D721Med (cell line): Measurements from ENCODE around the gene RPP38.
A peak's percentile ranks its signal among the peaks of the same experiment; 100 is the strongest.

Experiments
- DNase-seq: peaks from one replicate; pipeline ENCODE4 v3.0.0; 2011; ENCODE audit warnings: low spot score; ENCODE audit not compliant: insufficient read length
- FAIRE-seq: peaks from 2 replicates; lab custom pipeline; 2011; peaks lifted over from hg19 to GRCh38; lab: Jason Lieb, UNC
- TF ChIP-seq, protein P1 (sequence below): IDR thresholded peaks from 2 replicates; pipeline ENCODE4 v1.5.1; 2012; ENCODE audit warnings: mild to moderate bottlenecking, control low read depth; ENCODE audit not compliant: insufficient read depth; ENCODE audit errors: missing control alignments

RPP38 gene

DNA sequence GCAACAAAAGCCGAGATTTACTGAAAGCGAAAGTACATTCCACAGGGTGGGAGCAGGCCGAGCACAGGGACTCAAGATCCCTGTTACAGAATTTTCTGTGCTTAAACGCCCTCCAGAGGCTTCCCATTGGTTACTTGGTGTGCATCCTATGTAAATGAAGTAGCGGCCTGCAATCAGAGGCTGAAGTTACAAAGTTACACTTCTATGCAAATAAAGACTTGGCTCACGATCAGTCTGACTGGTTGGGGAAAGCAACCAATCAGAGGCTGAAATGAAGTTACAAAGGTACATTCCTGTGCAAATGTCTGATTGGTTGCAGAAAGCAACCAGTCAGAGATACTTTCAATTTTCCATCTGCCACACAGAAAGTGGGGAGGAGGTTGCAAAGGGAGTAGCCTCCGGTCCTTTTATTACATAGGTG, 12.6 kb upstream of the RPP38 start:
- no peak for FAIRE-seq
- TF ChIP-seq, protein P1, sequence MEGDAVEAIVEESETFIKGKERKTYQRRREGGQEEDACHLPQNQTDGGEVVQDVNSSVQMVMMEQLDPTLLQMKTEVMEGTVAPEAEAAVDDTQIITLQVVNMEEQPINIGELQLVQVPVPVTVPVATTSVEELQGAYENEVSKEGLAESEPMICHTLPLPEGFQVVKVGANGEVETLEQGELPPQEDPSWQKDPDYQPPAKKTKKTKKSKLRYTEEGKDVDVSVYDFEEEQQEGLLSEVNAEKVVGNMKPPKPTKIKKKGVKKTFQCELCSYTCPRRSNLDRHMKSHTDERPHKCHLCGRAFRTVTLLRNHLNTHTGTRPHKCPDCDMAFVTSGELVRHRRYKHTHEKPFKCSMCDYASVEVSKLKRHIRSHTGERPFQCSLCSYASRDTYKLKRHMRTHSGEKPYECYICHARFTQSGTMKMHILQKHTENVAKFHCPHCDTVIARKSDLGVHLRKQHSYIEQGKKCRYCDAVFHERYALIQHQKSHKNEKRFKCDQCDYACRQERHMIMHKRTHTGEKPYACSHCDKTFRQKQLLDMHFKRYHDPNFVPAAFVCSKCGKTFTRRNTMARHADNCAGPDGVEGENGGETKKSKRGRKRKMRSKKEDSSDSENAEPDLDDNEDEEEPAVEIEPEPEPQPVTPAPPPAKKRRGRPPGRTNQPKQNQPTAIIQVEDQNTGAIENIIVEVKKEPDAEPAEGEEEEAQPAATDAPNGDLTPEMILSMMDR: no peak
- no peak for DNase-seq

DNA sequence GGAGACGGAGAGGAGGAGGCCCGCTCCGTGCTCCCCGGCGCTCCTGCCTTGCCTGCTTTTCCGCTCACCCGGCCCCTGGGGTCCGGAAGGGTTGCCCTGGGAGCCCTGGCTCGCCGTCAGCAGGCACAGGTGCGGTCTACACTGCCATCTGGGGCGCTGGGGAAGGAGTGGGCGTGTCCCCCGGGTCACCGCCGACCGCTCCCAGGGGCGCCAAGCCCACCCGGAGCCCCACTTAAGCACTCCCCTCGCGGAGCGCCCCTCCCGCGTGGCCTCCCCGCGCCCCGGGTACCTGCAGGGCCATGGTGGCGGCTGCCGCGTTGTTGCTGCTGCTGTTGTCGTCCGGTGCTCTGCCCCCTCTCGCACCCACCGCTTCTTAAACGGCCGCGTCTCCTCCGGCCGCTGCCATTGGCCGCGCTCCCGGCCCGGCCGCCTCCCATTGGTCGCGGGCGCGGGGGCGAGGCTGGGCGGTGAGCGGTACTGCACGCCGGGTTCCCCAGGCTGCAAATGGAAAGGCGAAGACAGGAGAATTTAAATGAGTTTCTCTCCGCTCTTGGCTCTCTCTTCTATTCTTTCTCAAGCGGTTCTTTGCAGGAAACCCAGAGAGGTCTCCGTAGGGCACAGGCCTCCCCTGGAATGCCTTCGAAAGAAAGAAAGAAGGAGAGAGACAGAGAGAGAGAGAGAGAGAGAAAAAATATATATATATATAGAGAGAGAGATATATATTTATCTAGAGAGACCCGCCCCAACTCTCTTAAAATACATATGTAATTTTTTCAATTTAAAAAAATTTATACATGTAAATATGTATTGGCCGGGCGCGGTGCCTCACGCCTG, 8.5 kb upstream of the RPP38 start, which contains the start of gene ACBD7:
TSS of gene ACBD7 (minus strand) at position 349 of the 834 bp plus-strand sequence. CDS start at position 301, 48 bp downstream.
- peak; percentile 91 for DNase-seq
- FAIRE-seq: no peak
- TF ChIP-seq, protein P1: no peak

DNA sequence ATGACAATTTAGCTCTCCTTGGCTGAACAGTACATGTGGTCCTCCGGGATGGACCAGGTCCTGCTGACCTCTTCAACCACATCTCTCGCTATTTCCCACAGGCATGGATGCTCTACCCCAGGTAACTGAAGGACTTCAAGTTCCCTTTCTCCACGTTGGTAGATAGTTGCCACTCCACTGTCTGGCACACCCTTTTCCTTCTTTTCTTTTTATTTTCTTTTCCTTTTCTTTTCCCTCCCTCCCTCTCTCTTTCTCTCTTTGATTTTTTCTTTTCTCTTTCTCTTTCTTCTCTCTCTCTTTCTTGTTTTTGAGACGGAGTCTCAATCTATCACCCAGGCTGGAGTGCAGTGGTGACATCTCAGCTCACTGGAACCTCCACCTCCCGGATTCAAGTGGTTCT, 5.7 kb upstream of the RPP38 start:
- FAIRE-seq: no peak
- TF ChIP-seq, protein P1: no peak

DNA sequence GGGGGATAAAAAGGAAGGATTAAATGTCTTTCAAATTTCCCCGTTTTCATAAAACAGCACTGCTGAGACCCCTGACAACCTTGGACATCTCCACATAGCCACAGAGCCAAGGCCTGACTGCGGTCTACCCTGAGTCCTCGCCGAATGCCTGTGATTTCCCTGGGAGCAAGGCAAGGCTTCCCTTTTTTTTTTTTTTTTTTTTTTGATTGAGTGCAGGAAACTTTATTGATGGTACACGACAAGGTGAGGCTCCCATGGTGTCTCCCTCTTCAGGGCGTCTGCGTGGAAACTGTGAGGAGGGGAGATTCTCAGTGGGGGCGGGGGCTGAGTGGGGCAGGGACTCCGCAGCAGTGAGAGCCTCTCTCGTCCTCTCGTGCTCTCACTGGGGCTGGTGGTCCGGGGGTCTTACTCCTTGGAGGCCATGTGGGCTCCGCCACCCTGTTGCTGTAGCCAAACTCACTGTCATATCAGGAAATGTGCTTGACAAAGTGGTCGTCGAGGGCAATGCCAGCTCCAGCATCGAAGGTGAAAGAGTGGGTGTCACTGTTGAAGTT, 4.2 kb upstream of the RPP38 start:
- TF ChIP-seq, protein P1: no peak

More for the DNA sequence above, 5.7 kb upstream of the RPP38 start:
- no peak for DNase-seq

DNA sequence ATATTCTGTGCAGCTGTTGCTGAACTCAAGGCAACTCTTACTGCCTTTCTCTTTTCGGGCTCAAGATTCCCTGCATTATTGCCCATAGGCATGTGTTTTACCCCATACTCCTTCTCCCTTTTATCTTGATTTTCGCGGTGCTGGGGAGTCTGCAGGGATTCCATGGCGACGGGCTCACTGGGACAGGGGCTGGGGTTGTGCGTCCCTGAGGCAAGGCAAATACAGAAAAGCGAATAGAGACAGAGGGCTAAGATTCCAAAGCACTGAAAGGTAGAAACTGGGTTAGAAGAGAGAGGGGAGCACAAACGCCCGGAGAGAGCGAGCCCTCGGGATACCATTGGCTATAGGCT, 519 bp upstream of the RPP38 start:
- TF ChIP-seq, protein P1: no peak
- no peak for DNase-seq
- no peak for FAIRE-seq

More for the DNA sequence above, 4.2 kb upstream of the RPP38 start:
- FAIRE-seq (no peak), DNase-seq (no peak)

DNA sequence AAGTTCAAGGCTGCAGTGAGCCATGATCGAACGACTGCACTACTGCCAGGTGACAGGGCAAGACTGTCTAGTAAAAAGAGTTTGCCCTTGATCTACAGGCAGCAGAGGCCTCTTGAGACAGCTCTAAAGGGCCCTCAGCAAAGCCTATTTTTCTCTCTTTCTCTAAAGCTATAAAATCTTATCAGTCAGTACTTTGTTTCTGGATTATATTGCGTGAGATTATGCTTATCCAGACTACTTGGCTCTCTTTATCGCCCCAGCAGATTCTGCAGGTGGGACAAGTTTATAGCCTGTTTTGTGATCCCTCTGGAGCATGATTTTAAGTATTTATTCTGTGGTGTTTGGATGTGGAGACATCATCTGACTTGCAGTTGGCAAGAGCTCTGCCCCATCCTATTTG, 2.7 kb downstream of the RPP38 start:
- TF ChIP-seq, protein P1: no peak
- DNase-seq (no peak), FAIRE-seq (no peak)

DNA sequence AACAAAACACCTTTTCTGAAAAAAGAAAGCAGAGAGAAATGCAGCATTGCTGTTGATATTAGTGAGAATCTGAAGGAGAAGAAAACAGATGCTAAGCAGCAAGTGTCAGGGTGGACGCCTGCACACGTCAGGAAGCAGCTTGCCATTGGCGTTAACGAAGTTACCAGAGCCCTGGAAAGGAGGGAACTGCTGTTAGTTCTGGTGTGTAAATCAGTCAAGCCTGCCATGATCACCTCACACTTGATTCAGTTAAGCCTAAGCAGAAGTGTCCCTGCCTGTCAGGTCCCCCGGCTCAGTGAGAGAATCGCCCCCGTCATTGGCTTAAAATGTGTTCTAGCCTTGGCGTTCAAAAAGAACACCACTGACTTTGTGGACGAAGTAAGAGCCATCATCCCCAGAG, 6.4 kb downstream of the RPP38 start:
- FAIRE-seq: no peak
- no peak for DNase-seq
- TF ChIP-seq, protein P1: no peak
